Activated CD8-positive, alpha-beta memory T cell treated with anti-CD3 and anti-CD28 coated beads for 24 hours (primary cell): ENCODE data around the gene FAM107B.
"Not testable (repeated sequence)": the region's sequence is repeated elsewhere in the genome, so short reads cannot be mapped to it uniquely, and the experiment has no call there.

Experiments used
- DNase-seq: peaks from one replicate; pipeline ENCODE4 v3.0.0-alpha.2; 2020

Gene FAM107B

GRCh38 chr10:14728346-14728745 lies 46.4 kb downstream of the FAM107B start:
- no peak for DNase-seq

DNA sequence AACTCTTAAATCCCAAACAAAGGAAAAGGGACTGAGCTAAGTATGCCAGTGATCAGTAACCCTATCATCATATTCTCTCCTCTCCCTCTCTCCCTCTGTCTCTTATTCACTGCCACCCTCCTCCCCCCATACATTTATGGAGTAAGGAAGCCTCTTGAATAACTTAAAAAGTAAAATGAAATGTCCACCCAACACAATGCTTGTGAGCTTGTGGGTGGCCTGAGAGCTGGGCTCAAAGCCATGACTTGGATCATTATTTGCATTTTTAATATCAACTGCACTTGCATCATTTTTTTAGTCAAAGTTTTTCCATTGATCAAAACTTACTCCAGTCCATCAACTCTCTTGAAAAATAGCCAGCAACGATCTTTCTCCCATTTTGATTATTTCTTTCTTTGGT lies 46.8 kb downstream of the FAM107B start:
- no peak for DNase-seq

DNA sequence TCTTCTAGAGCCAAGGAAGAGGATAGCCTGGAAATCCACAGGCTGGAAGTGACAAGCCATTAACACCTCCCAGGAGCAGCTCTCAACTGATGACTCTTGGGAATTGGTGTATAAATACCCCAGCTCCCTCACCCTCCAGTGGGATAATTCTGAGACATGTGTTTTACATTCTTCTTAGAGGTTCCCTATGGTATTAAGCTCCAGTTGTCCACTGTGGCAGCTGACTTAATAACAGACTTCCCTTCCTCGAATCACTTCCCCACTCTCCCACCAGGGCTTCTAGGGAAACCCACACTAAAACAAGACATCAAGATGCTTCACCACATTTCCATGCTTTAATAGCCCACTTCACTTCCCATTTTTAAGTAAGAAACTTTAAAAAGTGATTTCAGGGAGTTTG lies 47.2 kb downstream of the FAM107B start:
- DNase-seq: no peak

GRCh38 chr10:14724931-14725330 lies 49.8 kb downstream of the FAM107B start:
- DNase-seq: no peak

GRCh38 chr10:14723052-14723689 lies 51.5 kb downstream of the FAM107B start:
- no peak for DNase-seq

- DNase-seq: no peak
Measured at GRCh38 chr10:14717552-14717951, 57.1 kb downstream of the FAM107B start.

- no peak for DNase-seq
Measured at GRCh38 chr10:14712991-14713424, 61.7 kb downstream of the FAM107B start.

DNA sequence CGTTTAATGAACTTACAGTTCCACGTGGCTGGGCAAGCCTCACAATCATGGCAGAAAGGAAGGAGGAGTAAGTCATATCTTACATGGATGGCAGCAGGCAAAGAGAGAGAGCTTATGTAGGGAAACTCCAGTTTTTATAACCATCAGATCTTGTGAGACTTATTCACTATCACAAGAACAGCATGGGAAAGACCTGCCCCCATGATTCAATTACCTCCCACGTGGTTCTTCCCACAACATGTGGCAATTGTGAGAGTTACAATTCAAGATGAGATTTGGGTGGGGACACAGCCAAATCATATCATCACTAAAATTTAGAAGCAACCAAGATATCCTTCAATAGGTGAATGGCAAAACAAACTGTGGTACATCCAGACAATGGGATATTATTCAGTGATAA lies 65.4 kb downstream of the FAM107B start:
- DNase-seq: not testable (repeated sequence)

DNA sequence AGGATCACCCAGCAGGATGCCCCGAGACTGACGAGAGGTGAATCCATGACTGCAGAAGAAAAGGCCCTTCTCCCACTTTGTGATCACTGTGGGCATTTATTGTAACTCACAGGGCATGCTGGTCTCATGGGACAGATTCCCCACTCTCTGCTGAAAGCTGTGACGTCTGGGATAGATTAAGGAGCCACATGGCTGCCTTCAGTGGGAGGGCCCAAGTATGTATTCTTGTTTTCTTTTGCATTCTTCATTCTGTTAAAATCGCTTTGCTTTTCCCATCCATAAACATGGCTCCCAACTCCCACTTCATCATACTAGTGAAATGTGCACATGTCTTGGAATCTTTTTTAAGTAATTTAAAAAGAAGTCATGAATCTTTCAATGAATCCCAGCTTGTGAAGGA lies 67.2 kb downstream of the FAM107B start:
- no peak for DNase-seq

- DNase-seq: no peak
Measured at GRCh38 chr10:14705548-14706230, 69.0 kb downstream of the FAM107B start.

DNA sequence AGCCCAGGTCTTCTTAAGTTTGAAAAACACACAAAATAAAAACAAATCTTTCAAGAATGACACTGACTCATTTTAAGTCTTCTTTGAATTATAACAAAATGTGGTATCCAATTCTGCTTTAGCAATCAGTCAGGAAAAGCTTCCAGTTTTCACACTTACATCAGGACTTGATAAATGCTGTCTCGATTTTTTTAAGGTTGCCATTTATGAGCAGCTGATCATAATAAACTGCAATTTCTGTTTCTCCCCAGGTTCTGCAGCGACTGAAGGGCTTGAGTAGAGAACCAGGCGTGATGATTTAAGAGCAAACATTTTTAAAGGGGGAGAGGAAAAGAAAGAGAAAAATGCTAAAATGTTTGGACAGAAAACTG lies 71.1 kb downstream of the FAM107B start:
- no peak for DNase-seq

DNA sequence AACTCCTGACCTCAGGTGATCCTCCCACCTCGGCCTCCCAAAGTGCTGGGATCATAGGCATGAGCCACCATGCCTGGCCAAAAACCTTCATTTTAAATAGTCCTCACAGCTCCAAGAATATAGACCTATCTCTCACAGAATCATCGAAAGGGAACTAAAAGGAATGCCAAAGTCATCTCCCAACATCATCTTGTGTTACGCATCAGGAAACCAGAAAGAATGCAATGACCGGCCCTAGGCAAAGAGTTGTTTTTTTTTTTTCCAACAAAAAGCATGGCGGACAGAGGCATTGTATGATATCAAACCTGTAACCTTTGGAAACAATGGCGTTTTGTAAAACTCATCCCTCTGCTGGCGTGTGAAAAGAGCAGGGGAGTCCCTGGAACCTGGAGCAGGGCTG lies 73.2 kb downstream of the FAM107B start:
- no peak for DNase-seq

DNA sequence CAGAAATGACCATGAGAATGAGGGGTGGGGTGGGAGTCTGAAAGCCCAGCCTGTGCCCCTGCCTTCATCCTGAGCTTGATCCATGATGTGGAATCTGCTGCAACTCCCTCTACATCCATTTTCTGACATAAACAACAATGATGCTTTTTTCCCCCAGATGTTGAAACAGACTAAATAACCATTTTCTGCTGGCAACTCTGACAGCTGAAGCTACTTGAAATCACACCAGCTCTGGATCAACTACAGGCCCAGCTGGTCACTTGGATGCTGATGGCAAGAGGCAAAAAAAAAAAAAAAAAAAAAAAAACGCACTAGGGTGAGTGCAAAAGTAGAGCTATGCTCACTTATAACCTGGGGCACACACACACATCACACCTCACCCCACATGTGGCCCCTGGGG lies 74.2 kb downstream of the FAM107B start:
- DNase-seq: no peak

DNA sequence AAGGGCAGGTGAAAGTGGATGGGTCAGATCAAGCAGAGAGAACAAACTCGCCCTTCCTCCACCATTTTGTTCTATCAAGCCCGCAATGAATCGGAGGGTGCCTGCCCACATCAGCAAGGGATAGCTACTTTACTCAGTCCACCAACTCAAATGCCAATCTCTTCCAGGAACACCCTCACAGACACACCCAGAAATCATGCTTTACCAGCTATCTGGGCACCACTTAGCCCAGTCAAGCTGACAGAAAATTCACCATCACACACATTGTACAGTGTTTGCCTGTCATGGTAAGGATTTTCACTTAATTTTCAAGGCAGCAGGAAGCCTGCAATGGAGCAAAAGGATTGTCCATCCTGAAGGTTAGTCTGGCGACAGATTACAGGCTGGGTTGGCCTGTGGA lies 75.2 kb downstream of the FAM107B start:
- DNase-seq: no peak

DNA sequence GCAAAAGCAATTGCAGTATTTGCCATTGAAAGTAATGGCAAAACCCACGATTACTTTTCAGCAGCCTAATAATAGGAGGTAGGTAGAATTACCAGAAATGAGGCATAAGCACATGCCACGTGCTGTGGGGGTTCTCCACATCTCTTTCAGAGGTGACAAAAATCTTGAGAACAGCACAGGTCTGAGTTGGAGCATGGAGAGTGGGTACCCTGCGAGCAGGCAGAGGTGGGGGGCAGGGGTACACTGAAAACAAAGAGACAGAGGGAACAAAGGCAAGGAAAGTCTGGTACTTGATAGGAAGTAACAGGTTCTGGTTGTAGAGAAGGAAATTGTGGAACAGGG lies 75.9 kb downstream of the FAM107B start:
- no peak for DNase-seq

DNA sequence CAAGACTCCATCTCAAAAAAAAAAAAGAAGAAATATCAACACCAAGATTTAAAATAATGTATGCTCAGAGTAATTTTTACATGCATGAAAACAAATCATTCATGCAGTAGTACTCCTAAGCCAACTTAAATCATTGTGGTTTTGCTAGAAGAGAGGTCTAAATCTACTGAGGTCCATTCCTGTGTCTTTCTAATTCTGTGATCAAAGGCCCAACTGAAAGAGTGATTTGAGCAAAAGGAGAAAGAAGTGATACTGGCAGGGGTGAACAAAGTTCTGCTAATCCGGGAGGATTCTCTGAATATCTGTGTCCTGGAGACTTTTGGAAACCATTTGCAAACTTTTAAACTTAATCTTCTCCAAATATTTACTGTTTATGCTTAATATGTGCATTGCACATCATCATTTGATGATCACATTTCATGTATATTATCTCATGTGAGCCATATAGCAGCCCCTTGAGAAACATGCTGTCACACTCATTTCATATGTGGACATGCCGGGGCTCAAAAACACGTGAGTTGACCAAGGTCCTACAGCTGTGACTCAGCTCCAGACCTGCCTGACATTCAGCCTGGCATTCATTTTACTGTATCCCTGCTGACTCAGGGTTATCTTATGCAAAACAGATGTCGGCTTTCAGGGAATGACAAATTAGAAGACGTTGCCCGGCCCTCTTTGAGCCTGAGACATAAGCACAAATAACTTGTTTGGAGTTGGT lies 76.4 kb downstream of the FAM107B start:
- DNase-seq: no peak

DNA sequence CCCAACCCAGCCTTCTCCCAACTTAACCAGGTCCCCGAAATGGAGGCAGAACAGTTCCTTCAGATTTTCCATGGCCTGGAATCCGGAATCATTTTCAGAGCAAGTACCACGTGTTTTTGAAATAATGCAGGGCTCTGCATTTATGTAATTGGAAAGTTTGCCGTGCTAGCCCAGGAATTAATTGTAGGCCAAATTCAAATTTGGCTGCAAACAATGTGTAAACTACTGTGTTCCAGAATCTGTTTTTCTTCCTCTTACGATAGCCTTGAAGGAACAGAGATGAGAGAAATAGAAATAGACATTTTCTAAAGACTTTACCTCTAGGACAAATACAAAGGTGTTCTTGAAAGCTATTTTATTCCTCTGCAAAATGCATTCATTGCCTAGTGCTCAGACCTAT lies 77.4 kb downstream of the FAM107B start:
- no peak for DNase-seq

DNA sequence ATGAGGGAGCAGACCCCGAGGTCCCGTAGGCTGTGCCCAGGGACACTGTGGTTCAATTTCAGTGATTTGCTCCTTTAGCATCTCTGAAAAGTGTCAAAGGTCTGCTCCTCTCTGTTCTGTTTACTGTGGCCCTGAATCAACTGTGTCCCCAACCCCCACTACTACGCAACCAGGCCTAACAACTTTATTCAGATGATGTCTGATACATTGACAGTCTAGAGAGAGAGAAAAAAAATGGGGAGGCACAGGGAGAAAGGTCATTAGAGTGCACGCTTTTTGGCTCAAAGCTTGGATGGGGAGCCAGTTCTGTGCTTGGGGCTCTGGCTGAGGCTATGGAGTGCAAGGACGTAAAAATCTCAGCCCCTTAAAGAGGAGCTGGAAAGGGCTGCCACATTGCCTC lies 77.9 kb downstream of the FAM107B start:
- no peak for DNase-seq

DNA sequence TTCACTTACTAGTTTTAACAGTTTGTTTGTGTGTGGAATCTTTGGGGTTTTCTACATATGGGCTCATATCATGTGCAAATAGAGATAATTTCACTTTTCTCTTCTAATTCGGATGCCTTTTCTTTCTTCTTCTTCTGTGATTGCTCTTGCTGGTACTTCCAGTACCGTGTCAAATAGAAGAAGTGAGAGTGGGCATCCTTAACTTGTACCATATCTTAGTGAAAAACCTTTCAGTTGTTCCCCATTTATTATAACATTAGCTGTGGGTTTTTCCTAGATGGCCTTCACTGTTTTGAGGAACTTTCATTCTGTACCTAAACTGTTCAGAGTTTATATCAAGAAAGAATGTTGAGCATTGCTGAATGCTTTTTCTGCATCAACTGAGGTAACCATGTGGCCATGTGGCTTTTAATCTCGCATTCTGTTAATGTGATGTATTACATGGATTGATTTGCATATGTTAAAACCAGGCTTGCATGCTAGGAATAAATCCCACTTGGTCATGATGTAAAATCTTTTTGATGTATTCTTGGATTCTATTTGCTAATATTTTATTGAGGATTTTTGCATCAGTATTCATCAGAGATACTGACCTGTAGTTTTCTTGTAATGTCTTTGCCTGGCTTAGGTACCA lies 78.7 kb downstream of the FAM107B start:
- DNase-seq: no peak

GRCh38 chr10:14693891-14694290 lies 80.8 kb downstream of the FAM107B start:
- DNase-seq: no peak

DNA sequence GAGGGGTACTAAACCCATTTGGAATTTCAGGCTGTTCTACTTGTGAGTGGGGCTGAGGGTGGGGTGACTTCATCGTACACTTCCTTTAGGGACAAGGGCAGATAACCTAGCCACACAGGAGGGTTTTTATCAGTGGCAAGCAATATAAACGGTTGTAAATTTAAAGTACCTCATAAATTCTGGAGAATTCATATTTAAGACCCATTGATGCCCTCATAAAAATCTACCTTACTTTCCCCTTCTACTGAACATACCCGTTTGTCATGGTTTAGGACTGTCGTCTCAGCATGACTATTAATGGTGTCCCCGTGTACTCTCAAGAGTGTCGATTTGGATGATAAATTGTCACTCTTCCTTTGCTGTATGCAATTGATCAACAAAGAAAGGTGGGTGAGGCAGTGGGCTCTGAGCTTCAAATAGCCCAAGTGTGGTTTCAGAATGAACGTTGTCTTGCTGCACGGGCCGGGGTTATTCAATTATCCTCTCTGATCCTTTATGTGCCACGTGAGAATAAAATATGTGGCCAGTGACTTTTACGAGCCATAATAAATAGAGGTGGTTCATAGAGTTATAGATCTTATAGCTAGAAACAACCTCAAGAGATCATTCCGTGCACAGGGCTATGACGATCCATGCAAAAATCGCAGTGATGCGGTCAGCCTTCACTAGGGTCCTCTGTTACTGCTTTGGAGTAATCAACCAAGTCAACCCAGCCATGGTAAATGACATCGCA lies 82.2 kb downstream of the FAM107B start:
- DNase-seq: no peak

DNA sequence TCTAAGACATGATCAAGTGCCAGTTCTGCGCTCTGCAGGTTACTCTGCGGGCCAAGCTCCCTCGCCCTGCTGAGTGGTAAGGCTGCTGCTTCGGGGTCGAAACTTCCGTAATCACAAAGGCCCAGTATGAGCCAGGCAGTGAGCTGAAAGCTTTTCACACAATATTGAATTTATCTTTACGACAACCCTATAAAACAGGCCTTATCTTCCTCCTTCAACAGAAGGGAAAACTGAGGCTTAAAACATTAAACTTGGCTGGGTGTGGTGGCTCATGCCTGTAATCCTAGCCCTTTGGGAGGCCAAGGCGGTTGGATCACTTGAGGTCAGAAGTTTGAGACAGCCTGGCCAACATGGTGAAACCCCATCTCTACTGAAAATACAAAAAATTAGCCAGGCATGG lies 83.3 kb downstream of the FAM107B start:
- DNase-seq: no peak

- DNase-seq: no peak
Measured at GRCh38 chr10:14688606-14689005, 86.1 kb downstream of the FAM107B start.
